GM19468 (cell line): ENCODE results near the gene DDRGK1.

Experiments
- ATAC-seq: cut with Tn5 transposase; IDR thresholded peaks from one replicate; pipeline ENCODE4 v1.9.1; 2021; ENCODE audit warnings: mild to moderate bottlenecking, moderate library complexity, moderate number of reproducible peaks; ENCODE audit not compliant: unreplicated experiment; ENCODE audit errors: extremely low read depth

The DDRGK1 gene

DNA sequence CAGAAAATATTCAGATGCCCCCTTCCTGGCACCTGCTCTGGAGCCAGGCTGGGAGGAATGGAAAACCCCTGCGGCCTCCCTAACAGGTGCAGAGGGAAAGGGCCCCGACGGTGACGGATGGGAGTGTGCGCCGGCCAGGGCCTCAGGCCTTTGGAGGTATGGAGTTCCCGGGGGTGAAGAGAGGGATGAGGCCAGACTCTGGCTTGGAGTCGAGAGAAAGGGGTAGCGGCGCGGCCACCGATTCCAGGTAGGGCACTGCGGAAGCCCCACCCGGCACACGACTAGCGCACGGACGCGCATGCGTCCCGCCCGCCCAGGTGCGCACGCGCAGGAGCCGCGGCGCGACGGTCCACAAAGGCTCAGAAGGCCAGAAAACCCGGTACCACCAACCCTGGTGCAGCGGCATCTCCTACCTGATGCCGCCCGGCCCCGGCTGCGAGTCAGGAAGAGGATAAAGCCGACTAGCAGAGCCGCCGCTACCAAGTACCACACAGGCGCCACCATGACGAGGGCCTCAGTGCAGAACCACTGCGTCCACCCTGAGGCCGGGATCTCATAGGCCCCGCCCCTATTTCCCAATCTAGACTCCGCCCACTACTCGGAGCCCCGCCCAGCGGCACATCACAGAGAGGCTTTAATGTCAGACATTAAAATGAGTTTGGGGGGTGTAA lies at the start of gene DDRGK1:
DDRGK1 (minus strand) TSS at position 559 of the 671 bp plus-strand sequence; CDS start at position 504, 55 bp downstream.
- ATAC-seq: peak; percentile 61

DNA sequence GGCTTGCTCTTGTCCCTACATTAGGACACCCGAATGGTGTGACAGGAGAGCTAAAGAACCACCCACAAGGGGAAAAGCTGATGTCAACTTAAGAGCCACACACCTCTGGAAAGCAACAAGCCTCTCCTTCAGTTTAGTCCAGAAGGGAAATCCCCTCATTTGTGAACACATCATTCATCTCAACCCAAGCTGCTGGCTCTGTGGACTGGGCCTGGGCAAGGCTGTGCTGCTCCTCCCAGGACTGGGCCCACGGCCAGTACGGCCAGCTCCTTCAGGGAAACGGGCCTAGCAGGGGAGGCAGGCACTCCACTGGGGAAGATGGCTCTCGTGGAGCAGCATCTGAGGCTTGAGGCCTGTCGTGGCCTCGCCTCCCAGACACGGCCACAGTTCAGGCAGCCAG lies 47.3 kb upstream of the DDRGK1 start:
- ATAC-seq: no peak

DNA sequence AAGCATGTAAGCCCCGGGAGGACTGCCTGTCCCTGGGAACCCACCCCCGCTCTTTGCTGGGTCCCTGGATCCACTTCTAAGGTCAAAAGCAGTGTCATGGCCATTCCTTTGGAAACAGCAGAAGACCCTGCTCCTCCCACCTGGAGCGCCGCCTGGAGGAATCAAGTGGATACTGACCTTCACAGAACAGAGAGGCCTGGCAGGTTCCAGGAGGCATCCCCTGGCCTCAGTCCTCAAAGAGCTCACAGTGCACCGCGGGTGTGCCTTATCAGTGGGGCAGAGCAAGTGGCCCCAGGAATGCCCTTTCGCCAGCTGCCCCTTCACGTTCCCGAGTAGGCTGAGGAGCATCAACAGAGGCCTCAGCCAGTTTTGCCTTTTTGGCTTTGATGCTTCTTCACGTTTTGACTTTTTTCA lies 45.6 kb upstream of the DDRGK1 start:
- ATAC-seq: no peak

DNA sequence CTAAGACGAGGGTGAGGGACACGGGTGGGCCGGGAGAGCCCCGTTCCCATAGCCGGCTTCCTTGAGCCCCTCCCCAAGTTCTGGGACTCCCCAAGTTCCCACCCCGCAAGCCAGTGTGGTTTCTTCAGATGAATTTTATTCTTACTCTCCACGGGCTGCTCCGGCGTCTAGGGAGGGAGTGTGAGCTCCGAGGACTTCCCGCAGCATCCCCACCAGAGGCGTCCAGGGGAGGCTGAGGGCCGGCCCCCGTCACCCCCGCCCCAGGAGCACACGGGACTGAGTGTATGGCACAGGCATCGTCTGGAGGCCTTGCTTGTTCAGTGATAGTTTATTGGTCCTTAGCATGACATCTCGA lies 44.5 kb upstream of the DDRGK1 start:
- no peak for ATAC-seq

DNA sequence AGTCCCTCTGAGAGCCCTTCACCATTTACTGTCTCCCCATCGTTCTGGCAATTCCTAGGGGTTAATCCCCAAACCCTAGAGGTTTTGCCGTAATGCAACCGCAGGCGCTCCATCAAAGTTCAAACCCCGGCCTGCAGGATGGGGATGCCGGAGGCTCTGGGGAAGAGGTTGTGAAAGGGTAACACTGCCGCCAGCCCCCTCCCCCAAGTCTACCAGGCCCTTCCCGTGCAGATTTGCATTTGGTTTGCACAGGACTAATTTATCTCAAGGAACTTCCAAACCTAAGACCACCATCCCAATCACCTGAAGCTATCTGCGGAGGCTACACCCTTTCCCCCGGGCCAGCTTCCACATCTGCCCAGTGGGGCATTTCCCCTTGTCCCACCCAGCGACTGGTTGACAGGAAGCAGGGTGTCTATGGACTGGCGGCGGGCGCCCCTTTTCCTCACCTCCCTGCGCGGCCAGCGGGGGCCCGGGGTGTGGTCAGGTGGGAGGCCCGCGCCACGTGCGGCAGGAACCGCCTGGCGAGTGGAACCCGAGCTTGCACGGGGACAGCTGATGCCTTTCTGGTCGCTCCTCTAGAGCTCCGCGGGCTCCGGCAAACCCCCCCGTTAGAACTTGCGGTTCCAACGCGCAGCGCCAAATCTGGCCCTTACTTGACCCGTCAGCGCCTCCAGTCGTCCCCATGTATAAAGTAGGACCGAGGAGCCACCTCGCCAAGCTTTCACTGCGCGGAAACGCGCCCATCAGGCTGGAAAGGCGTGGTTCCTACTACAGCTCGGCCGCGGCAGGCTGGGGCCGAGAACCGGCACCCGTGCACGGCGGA lies 43.9 kb upstream of the DDRGK1 start:
- no peak for ATAC-seq

DNA sequence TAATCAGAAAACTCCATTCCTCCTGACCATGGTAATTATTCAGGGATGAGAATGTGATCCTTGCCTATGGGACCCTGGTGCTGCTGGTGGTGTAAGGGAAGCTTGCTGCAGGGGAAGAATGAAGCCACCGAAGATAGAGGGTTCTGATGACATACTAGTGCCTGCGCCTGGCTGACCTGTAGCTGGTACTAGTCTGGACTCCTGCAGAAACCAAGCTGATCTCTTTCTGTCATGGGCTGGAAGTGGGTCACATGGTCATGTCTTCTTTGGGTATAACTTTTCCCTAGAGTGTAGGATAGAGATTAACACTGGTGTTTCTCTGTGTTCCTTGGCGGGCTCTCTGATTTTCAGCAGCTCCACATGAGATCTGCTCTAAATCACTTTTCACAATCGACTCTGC lies 43.2 kb upstream of the DDRGK1 start:
- no peak for ATAC-seq

DNA sequence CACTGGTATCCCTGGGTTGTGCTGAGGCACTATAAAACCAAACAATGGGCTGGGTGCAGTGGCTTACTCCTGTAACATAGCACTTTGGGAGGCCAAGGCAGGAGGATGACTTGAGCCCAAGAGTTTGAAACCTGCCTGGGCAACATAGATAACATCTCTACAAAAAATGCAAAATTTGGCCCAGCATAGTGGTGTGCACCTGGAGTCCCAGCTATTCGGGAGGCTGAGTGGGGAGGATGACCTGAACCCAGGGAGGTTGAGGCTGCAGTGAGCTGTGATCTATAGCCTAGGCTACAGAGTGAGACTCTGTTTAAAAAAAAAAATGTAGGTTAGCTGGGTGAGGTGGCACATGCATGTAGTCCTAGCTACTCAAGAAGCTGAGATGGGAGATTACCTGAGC lies 42.2 kb upstream of the DDRGK1 start:
- ATAC-seq: no peak

DNA sequence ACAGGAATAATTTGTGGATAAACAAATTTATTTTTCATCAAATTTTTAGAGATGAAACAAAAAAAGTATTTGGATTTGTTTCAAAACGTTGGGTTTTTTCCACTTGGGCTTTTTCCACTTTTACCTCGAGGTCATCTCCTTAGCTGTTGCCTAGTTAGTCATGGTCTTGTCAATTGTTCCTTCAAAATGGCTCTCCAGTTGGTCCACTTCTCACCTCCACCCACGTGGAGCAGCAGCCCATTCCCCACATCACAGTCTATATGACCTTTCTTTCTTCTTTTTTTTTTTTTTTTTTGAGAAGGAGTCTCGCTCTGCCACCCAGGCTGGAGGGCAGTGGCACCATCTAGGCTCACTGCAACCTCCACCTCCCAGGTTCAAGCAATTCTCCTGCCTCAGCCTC lies 41.2 kb upstream of the DDRGK1 start:
- ATAC-seq: no peak

DNA sequence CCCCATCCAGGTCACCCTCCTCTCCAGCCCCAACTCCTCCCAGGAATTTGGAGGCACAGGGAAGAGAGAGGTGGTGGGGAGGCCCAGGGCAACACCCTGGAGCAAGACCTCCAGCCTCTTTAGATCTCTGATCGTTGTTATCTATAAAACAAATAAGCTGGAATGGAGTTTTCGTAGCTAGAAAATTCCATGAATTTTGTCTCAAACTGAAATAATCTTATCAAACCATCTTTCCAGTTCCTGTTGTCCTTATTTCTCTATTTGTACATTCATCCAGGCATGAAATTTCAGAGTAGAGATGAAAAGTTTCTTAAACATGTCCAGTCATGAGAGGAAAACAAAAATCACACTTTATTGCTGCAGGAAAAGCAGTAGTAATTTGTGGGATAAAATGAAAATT lies 40.7 kb upstream of the DDRGK1 start:
- no peak for ATAC-seq

DNA sequence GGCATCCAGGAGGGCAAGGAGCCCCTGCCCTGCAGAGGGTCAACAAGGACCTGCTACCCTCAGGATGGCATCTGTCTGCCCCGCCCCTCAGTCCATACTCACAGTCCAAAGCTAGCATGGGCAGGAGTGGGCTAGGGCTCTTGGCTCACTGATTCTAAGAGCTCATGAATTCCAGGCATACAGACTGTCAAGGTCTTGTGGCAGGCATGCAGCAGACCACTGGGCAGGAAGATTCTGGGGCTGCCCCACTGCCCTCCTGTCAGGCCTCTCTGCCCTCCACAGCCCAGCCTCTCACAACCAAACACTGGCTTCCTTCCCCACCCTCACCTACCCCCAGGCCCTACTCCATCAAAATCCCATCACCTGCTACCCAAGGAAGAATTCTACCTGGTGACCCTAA lies 40.1 kb upstream of the DDRGK1 start:
- no peak for ATAC-seq

DNA sequence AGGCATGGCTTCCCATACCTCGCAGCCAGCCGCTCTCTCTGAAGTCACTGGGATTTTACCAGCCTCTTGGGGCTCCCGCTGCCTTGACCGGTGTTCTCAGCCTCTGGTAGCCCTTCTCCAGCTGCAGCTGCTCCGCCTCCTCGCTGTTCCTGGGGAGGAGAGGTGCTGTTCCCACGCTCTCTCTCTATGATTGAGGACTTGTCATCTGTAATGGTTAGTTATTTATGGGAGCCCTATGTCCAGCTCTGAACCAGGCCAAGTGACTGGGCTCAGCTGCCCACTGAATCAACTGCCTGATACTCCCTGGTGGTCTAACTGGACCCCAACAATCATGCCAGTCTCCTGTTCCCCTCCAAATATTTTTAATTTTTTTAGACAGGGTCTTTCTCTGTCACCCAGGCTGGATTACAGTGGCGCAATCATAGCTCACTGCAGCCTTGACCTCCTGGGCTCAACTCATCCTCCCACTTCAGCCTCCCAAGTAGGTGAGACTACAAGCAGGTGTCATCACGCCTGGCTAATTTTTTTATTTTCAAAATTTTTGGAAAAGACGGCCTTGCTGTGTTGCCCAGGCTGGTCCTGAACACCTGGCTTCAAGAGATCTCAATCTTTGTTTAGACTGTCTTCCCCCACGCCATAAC lies 39.4 kb upstream of the DDRGK1 start:
- no peak for ATAC-seq

DNA sequence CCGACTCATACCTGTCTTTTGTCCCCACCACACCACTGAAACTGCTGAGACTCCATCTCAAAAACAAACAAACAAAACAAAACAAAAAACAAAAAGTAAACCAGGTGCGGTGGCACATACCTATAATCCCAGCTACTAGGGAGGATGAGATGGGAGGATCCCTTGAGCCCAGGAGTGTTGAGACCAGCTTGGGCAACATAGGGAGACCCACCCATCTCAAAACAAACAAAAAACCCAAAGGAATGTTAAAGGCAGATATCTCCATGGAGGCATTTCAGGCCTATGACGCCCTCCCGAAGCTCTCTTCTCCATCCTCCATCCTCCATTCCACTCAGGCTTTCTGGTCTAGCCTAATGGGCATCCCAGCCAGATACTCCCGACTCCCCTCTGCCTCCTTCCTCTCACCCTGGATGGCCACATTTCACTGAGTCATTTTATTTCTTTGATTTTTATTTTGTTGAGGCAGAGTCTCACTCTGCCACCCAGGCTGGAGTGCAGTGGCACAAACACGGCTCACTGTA lies 37.8 kb upstream of the DDRGK1 start:
- ATAC-seq: no peak

DNA sequence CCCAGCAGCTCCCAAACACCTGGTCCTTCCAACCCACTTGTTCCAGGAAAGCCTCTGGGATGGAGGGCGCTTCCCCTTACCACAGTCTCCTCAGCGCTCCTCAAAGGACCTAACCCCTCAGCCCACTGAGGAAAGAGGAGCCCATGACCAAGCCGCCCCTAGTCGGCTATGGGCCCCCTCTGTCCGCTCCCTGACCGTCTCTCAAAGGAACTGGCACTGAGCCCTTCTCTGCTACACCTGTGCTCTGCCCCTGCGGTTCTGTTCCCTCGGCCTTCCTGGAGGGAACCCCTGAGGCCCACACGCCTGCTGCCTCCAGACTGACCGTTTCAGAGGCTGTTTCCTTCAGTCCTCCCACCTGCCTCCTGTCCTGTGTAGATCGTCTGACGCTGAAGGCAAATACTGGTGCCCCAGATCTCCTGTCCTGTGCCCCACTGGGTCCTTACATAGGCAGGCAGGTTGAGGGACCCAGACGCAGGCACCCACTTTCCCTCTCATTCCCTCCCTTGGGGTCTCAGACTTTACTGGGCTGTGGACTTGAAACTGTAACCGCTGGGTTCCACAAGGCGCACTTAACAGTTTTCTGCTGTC lies 36.4 kb upstream of the DDRGK1 start:
- no peak for ATAC-seq

DNA sequence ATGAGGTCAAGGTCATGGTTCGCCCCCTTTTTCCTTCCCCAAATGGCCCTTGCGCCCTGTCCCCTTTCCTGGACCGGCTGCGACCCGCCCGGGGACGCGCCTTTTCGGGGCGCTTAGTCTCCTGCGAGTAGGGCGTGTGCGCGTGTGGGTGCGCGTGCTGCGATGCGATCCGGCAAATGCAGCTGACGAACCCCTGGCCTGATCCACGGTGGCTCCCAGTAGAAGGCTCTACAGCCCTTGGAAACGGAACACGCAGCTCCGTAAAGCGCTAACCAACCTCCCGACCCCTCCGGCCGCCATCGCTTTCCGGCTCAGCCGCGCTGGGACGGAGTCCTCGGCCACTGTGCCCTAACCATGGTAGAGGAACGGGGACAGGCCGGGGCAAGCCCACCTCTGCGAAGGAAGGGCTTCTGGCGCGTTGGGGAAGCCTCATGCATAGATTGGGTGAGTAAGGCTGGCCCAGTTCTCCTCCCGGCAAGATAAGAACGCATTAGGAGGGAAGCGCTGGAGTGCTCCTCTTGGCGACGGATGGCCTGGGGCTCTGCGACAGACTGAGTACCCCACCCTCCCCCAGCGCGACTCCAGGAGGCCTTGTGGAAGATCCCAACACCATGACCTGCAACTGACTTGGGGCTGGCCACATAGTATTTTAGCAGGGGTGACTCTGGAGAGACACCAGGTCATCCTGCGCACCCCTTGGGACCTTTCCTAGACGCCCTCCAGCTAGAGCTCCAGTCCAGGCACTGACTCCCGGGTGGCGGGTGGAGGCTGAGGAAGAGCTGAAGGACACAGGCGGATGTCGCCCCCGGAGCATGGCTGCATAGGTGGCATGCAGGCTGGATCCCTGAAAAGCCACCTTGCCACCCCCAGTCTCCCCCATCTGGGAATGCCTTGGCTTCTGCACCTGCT lies 35.6 kb upstream of the DDRGK1 start:
- ATAC-seq: no peak

DNA sequence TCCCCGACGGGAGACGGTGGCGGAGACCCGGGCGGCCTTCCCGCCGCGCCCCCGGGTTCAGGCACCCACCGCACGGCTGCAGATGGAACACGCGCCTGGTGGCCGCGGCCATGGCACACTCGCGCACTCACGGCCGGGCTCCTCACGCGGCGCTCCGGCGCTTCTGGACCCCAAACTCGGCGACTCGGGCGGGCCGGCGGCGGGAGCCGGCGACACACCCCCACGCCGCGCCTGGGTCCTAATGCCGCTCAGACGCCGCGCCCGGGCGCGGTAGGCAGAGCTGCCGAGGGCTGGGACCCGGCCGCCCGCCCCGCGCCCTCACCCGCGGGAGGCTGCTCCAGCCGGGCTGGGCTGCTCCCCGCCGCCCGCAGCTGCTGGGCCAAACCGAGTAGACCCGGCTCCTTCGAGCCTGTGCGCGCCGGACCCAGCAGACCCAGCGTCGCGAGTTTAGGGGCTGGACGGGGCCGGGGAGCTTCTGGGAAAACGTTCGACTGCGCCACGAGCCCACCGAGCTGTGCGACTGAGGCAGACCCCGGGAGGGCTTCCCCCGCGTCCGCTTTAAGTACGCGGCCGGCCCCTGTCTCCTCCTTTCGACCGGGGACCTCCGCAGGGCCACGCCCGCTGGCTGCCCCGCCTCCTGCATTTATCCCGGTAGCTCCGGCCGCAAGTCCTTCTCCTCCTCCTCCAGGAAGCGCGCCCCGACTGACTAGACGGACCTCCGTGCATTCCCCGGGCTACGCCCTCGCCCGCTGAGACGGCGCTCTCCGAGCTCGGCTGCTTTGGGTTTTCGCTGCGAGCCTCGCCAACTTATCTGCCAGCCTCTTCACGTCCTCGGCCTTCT lies 34.8 kb upstream of the DDRGK1 start, which contains the start of gene SLC4A11:
SLC4A11 (minus strand) TSS at position 165 of the 841 bp plus-strand sequence; CDS start at position 112, 53 bp downstream.
- no peak for ATAC-seq

DNA sequence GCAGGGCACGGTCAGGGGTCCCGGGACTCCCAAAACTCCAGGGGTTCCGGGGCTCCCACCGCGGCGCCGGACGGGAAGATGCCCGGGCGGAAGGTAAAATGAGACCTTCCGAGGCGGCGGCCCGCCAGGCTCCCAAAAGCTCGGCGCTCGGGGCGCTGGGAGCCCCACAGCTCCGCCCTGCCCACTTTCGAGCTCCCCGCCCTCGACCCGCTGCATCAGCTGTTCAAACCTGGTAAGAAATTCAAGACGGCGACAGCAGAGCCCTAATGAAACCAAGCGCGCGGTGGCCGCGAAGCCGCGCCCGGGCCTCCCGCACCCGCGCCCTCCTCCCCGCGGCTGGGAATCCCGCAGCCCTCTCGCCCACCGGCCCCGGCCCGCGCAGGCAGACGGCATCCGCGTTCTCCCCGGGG lies 34.1 kb upstream of the DDRGK1 start:
- ATAC-seq: no peak

DNA sequence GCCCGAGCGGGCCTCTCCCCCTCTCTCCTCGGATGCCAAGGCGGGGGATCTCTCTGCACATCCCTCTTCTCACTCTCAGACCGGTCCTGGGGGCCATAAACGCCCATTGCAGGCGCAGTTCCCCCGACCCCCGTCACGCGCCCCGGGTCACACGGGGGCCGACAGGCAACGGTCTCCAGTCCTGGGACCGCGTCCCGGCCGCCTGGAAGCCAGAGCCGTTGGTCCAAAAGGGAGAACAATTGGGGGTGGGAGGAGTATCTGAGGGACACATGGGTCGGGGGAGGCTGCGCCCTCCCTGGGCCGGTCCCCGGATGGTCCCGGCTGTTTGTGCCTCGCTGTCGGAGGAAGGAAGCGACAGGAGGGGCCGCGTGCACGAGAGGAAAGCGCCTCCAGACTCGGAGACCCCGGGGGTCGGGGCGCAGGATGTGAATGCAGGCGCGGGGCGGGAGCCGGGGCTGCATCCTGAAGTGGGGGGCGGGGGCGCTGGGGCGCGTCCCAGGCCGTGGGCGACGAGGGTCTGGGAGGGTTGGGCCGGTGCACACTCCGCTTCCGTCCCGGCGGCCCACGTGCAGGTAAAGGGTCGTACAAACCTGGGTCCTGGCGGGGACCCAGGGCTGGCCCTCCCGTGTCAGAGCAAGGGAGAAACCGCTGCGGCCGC lies 33.6 kb upstream of the DDRGK1 start:
- no peak for ATAC-seq
